PC-3 (cell line): ENCODE measurements around the gene UBAC1. TPM values are rescaled to one million over a fixed set of nuclear protein-coding genes. Genes with fewer than 3 reads are reported as not detected.

Experiments used
- ATAC-seq: fragments of 200-7000 bp; cut with Tn5 transposase; 2 replicates; pipeline ENCODE4 v1.9.1; 2020; ENCODE audit warnings: mild to moderate bottlenecking, moderate library complexity
- BruUV-seq: library from RNA; stranded (reverse); fragments of 400-500 nt; replicated peaks from 2 replicates; lab custom pipeline; 2021; lab: Mats Ljungman, UMichigan
- CTCF ChIA-PET: fragments of 300-600 bp; sonication (Branson Sonifier 250); formaldehyde crosslinking; loops from one replicate; lab custom pipeline; 2022; ENCODE audit warnings: antibody characterized with exemption; lab: Charles Lee
- POLR2A ChIA-PET: fragments of 300-600 bp; sonication (Branson Sonifier 250); formaldehyde crosslinking; loops from one replicate; lab custom pipeline; 2022; ENCODE audit warnings: antibody characterized with exemption; ENCODE audit not compliant: unreplicated experiment; lab: Charles Lee
- DNase-seq: peaks from one replicate; pipeline ENCODE4 v3.0.0-alpha.2; 2015
- H2AFZ ChIP-seq: fragments of 300-600 bp; sonication (generic); 2 replicates; pipeline ENCODE4 v1.6.0; 2016; ENCODE audit warnings: antibody characterized with exemption, low read length
- H3F3A ChIP-seq: fragments of 300-600 bp; sonication (generic); one replicate; pipeline ENCODE4 v1.6.0; 2017; ENCODE audit warnings: antibody characterized with exemption, low read length, control low read depth, mild to moderate bottlenecking; ENCODE audit not compliant: unreplicated experiment
- H3K27ac ChIP-seq: fragments of 300-600 bp; sonication (generic); 2 replicates; pipeline ENCODE4 v1.5.1; 2016; ENCODE audit warnings: mild to moderate bottlenecking, low read length
- H3K27me3 ChIP-seq: fragments of 300-600 bp; sonication (generic); 2 replicates; pipeline ENCODE4 v1.6.1; 2016; ENCODE audit warnings: low read length, mixed read lengths
- H3K36me3 ChIP-seq: fragments of 300-600 bp; sonication (generic); 2 replicates; pipeline ENCODE4 v1.6.1; 2016; ENCODE audit warnings: low read depth, mixed run types, low read length, mixed read lengths
- H3K4me1 ChIP-seq: fragments of 300-600 bp; sonication (generic); 2 replicates; pipeline ENCODE4 v1.5.1; 2016; ENCODE audit warnings: low read length; ENCODE audit not compliant: insufficient read depth
- H3K4me2 ChIP-seq: fragments of 300-600 bp; sonication (generic); 2 replicates; pipeline ENCODE4 v1.6.0; 2016; ENCODE audit warnings: low read length
- H3K4me3 ChIP-seq: fragments of 300-600 bp; sonication (generic); 2 replicates; pipeline ENCODE4 v1.5.1; 2016; ENCODE audit warnings: mild to moderate bottlenecking, low read length, mixed read lengths
- H3K79me2 ChIP-seq: fragments of 300-600 bp; sonication (generic); 2 replicates; pipeline ENCODE4 v1.6.1; 2017; ENCODE audit warnings: low read length, mixed read lengths
- H3K9ac ChIP-seq: fragments of 300-600 bp; sonication (generic); 2 replicates; pipeline ENCODE4 v1.6.0; 2016; ENCODE audit warnings: mild to moderate bottlenecking, low read length
- H3K9me2 ChIP-seq: fragments of 300-600 bp; sonication (generic); replicated peaks from 2 replicates; pipeline ENCODE4 v1.6.1; 2016; ENCODE audit warnings: mixed run types, low read length, mixed read lengths
- H3K9me3 ChIP-seq: fragments of 300-600 bp; sonication (generic); 2 replicates; pipeline ENCODE4 v1.6.1; 2016; ENCODE audit warnings: low read length, mixed read lengths
- H4K20me1 ChIP-seq: fragments of 300-600 bp; sonication (generic); 2 replicates; pipeline ENCODE4 v1.6.1; 2016; ENCODE audit warnings: low read length, mixed read lengths
- EZH2 ChIP-seq: fragments of 300-600 bp; sonication (generic); IDR thresholded peaks from one replicate; pipeline ENCODE4 v1.6.1; 2017; ENCODE audit warnings: antibody characterized with exemption, mild to moderate bottlenecking, low read length; ENCODE audit not compliant: unreplicated experiment
- EZH2phosphoT487 ChIP-seq: fragments of 300-600 bp; sonication (generic); IDR thresholded peaks from 2 replicates; pipeline ENCODE4 v1.6.1; 2018; ENCODE audit warnings: mild to moderate bottlenecking, antibody characterized with exemption, low read length, borderline replicate concordance
- intact Hi-C: fragments of 100-400 bp; cut with micrococcal nuclease; formaldehyde crosslinking; loops from 2 replicates; pipeline ENCODE4 v1.9.0; 2023
- total RNA-seq: library from RNA; depleted of rRNA; stranded (reverse); fragments of >200 nt; gene quantifications from 2 replicates; pipeline ENCODE4 v1.2.3, GENCODE V29; 2014
- TF ChIP-seq, protein P1 (sequence below): fragments of 300-600 bp; sonication (generic); conservative IDR thresholded peaks from 2 replicates; pipeline ENCODE4 v1.5.1; 2017; ENCODE audit warnings: antibody characterized with exemption, low read depth, mild to moderate bottlenecking, low read length

Gene UBAC1
- total RNA-seq, 1 experiment from 2014 or later: 77.3 TPM

- POLR2A ChIA-PET: no interaction called here
Measured at GRCh38 chr9:135901031-135901758, 60.0 kb downstream of the UBAC1 start.

GRCh38 chr9:135898634-135899407 lies 62.4 kb downstream of the UBAC1 start:
- H3K4me1 ChIP-seq: no peaks in the 10 kb centered on the region
- no TSS peak for BruUV-seq
- TF ChIP-seq, protein P1, sequence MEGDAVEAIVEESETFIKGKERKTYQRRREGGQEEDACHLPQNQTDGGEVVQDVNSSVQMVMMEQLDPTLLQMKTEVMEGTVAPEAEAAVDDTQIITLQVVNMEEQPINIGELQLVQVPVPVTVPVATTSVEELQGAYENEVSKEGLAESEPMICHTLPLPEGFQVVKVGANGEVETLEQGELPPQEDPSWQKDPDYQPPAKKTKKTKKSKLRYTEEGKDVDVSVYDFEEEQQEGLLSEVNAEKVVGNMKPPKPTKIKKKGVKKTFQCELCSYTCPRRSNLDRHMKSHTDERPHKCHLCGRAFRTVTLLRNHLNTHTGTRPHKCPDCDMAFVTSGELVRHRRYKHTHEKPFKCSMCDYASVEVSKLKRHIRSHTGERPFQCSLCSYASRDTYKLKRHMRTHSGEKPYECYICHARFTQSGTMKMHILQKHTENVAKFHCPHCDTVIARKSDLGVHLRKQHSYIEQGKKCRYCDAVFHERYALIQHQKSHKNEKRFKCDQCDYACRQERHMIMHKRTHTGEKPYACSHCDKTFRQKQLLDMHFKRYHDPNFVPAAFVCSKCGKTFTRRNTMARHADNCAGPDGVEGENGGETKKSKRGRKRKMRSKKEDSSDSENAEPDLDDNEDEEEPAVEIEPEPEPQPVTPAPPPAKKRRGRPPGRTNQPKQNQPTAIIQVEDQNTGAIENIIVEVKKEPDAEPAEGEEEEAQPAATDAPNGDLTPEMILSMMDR: no peak
- TF ChIP-seq EZH2: no peak
- no peak for TF ChIP-seq EZH2phosphoT487
- CTCF ChIA-PET: interaction anchor here (0.6 kb wide), 1 partner anchor 225 kb away, joined by 9 read pairs; no protein-coding TSS in a partner anchor
- ATAC-seq: no peak
- peak; percentile 35 for DNase-seq
- H3K9ac ChIP-seq: no peak overlapping the region
- H3K4me3 ChIP-seq: no peak overlapping the region
- no peak overlapping the region for H2AFZ ChIP-seq
- POLR2A ChIA-PET: no interaction called here
- no peak overlapping the region for H3K4me2 ChIP-seq
- peaks cover 100% of the 10 kb centered on the region for H3K79me2 ChIP-seq
- H3F3A ChIP-seq: no peaks in the 10 kb centered on the region
- H4K20me1 ChIP-seq: peaks cover 31% of the 10 kb centered on the region; the same call in 1 of the 2 replicates
- no peaks in the 10 kb centered on the region for H3K36me3 ChIP-seq
- no peaks in the 10 kb centered on the region for H3K9me3 ChIP-seq
- H3K9me2 ChIP-seq: no peaks in the 10 kb centered on the region
- no peaks in the 10 kb centered on the region for H3K27me3 ChIP-seq
- no peak overlapping the region for H3K27ac ChIP-seq
- intact Hi-C loops: no loop called here

More at GRCh38 chr9:135901031-135901758, 60.0 kb downstream of the UBAC1 start:
- Histone ChIP-seq H2AFZ (no peak overlapping the region), H3F3A (peaks cover 9% of the 10 kb centered on the region), H3K9me2 (no peaks in the 10 kb centered on the region), H3K4me3 (no peak overlapping the region), H3K4me2 (no peak overlapping the region), H4K20me1 (peaks cover 20% of the 10 kb centered on the region; the same call in 1 of the 2 replicates), H3K4me1 (peaks cover 16% of the 10 kb centered on the region), H3K79me2 (peaks cover 100% of the 10 kb centered on the region), H3K9ac (no peak overlapping the region), H3K27ac (no peak overlapping the region), H3K36me3 (no peaks in the 10 kb centered on the region), H3K27me3 (no peaks in the 10 kb centered on the region), H3K9me3 (no peaks in the 10 kb centered on the region)
- TF ChIP-seq EZH2phosphoT487 (no peak), EZH2 (no peak)
- TF ChIP-seq, protein P1: no peak
- intact Hi-C loops: no loop called here
- no peak for DNase-seq
- BruUV-seq: no TSS peak
- CTCF ChIA-PET: no interaction called here
- no peak for ATAC-seq
